Measurements from ENCODE around the gene NUBP1.
"Not testable (repeated sequence)": the region's sequence is repeated elsewhere in the genome, so short reads cannot be mapped to it uniquely, and the experiment has no call there.

NUBP1 gene

DNA sequence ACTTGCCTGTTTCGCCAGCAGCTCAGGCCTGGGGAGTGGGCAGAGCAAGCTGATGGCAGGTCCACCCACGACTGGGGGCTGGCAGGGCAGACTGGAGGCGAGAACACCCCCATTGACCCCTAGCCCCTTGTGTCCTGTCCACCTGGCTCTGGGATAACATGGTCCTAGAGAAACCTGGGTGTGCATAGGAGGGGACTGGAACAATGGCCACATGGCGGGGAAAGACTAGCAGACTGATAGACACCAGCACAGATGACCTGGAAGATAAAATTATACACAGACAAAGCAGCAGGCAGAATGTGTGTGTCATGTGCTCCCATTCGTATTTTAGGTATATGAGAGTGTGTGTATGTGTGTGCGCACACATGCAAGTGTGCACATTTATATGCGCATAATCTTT is 23.5 kb downstream of the NUBP1 start:
- TF ChIP-seq, protein P1, sequence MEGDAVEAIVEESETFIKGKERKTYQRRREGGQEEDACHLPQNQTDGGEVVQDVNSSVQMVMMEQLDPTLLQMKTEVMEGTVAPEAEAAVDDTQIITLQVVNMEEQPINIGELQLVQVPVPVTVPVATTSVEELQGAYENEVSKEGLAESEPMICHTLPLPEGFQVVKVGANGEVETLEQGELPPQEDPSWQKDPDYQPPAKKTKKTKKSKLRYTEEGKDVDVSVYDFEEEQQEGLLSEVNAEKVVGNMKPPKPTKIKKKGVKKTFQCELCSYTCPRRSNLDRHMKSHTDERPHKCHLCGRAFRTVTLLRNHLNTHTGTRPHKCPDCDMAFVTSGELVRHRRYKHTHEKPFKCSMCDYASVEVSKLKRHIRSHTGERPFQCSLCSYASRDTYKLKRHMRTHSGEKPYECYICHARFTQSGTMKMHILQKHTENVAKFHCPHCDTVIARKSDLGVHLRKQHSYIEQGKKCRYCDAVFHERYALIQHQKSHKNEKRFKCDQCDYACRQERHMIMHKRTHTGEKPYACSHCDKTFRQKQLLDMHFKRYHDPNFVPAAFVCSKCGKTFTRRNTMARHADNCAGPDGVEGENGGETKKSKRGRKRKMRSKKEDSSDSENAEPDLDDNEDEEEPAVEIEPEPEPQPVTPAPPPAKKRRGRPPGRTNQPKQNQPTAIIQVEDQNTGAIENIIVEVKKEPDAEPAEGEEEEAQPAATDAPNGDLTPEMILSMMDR (IDR thresholded peaks at IDR 0.05; ENCODE audit: extremely low read depth, insufficient read depth, missing control alignments): no peak
- DNase-seq (ENCODE audit: low spot score): no peak
- in situ Hi-C loops (cut with MboI; ENCODE audit: low pct_unique_long_range_greater_than_20kb, low sequenced_read_pairs, unreplicated experiment): no loop called here

DNA sequence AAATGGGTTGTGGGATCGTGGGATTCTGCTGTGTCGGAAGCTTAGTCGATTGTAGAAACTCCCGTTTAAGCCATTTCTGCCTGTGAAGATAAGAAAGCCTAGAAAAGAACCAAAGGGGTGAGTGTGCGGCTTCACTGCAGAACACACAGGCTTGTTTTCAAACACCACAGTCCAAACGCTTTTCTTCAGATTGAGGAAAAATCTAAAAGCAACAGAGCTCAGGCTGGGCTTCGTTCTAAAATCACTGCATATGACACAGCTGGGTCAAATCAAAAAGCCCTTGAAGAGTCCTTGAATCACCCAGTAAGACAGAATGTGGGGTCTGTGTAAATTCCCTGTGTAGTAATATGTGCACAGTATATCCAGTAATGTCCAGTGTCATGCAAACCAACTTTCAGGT is 25.7 kb downstream of the NUBP1 start:
- no peak for DNase-seq (ENCODE audit: low spot score)
- TF ChIP-seq, protein P1 (IDR thresholded peaks at IDR 0.05; ENCODE audit: extremely low read depth, insufficient read depth, missing control alignments): no peak
- in situ Hi-C loops (cut with MboI; ENCODE audit: low pct_unique_long_range_greater_than_20kb, low sequenced_read_pairs, unreplicated experiment): no loop called here

DNA sequence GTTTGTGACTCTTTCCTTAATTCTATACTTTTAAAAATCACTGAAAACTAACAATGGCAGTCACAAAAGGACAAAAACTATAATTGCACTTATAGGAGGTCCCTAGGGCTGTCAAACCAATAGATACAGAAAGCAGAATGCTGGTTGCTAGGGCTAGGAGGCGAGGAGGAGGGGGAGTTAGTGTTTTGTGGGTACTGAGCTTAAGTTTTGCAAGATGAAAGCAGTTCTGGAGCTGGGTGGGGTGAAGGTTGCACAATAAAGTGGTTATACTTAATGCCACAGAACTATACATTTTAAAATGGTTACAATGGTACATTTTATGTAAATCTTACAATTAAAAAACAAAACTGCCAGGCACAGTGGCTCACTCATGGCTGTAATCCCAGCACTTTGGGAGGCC is 27.3 kb downstream of the NUBP1 start:
- in situ Hi-C loops (cut with MboI; ENCODE audit: low pct_unique_long_range_greater_than_20kb, low sequenced_read_pairs, unreplicated experiment): no loop called here

DNA sequence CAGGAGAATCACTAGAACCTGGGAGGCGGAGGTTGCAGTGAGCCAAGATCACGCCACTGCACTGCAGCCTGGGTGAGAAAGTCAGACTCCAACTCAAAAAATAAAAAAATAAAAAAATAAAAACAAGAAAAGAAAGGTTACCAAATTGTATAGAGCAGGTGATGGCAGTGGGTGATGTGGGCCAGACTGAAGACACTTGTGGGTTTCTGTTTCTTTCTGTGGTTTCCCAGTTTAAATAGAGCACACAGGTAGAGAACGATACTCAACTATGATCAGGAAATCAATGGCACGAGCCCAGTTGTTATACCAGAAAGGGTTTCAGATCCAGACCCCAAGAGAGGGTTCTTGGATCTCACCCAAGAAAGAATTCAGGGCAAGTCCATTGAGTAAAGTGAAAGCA is 32.6 kb downstream of the NUBP1 start:
- peak; percentile 71 for DNase-seq (ENCODE audit: low spot score)
- TF ChIP-seq, protein P1 (IDR thresholded peaks at IDR 0.05; ENCODE audit: extremely low read depth, insufficient read depth, missing control alignments): no peak
- in situ Hi-C loops (cut with MboI; ENCODE audit: low pct_unique_long_range_greater_than_20kb, low sequenced_read_pairs, unreplicated experiment): no loop called here

More for the DNA sequence above, 27.3 kb downstream of the NUBP1 start:
- DNase-seq (ENCODE audit: low spot score): no peak
- TF ChIP-seq, protein P1 (IDR thresholded peaks at IDR 0.05; ENCODE audit: extremely low read depth, insufficient read depth, missing control alignments): no peak

DNA sequence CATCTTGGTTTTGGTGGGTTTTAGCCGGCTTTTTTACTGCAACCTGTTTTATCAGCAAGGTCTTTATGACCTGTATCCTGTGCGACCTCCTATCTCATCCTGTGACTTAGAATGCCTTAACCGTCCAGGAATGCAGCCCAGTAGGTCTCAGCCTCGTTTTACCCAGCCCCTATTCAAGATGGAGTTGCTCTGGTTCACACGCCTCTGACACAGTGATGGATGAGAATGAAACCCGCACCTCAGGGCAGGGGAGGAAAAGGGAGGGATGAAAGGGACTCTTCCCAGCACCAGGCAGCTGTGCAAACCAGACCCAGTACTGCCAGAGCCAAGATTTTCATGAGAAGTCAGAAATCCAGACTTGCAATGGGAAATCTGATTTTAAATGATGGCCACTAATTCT is 33.3 kb downstream of the NUBP1 start:
- in situ Hi-C loops (cut with MboI; ENCODE audit: low pct_unique_long_range_greater_than_20kb, low sequenced_read_pairs, unreplicated experiment); DNase-seq (ENCODE audit: low spot score): not testable (repeated sequence)

DNA sequence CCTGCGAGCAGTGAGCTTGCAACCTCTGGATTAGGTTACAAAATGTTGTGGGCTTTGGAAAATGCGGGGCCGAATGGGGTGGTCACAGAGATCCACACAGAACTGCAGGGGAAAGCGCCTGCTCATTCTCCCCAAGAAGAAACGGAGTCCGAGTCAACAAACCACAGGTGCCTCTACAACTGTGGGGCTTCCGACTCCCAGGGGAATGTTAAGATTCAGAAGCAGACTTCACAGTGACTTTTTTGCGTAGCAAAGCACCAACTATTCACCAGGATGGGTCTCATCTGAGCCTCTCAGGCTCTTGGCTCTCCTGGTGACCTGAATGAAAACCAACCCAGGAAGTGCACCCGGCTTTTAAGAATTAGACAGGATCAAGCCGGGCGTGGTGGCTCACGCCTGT is 33.7 kb downstream of the NUBP1 start:
- no peak for DNase-seq (ENCODE audit: low spot score)
- in situ Hi-C loops (cut with MboI; ENCODE audit: low pct_unique_long_range_greater_than_20kb, low sequenced_read_pairs, unreplicated experiment): no loop called here
- TF ChIP-seq, protein P1 (IDR thresholded peaks at IDR 0.05; ENCODE audit: extremely low read depth, insufficient read depth, missing control alignments): no peak

DNA sequence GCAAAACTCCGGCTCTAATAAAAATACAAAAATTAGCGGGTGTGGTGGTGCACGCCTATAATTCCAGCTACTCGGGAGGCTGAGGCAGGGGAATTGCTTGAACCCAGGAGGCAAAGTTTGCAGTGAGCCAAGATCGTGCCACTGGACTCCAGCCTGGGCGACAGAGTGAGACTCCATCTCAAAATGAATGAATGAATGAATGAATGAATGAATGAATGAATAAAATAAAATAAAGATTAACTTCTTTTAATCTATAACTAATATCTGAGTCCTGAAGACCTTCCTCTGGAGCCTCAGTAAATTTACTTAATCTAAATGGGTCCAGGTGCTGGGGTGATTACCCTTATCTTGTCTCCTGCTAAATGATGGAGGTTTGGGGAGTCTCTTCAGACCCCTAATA is 36.3 kb downstream of the NUBP1 start:
- DNase-seq (ENCODE audit: low spot score); in situ Hi-C loops (cut with MboI; ENCODE audit: low pct_unique_long_range_greater_than_20kb, low sequenced_read_pairs, unreplicated experiment): not testable (repeated sequence)

DNA sequence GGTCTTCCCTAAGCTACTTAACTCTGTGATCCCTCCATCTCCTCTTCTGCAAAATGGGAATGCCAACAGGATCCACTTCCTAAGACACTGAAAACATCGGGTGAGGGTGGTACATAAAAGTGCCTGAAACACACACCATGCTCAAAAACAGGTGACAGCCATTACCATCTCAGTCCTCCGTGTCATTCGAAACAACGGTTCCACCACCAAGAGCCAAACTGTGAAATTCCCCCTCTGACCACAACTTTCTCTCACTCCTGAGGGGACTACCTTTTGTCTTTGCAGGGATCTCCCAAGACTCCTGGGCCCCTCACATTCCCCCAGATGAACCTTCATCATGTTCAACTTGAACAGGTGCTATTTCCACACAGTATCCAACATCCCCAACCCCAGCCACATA is 37.0 kb downstream of the NUBP1 start:
- TF ChIP-seq, protein P1 (IDR thresholded peaks at IDR 0.05; ENCODE audit: extremely low read depth, insufficient read depth, missing control alignments): no peak
- in situ Hi-C loops (cut with MboI; ENCODE audit: low pct_unique_long_range_greater_than_20kb, low sequenced_read_pairs, unreplicated experiment): no loop called here
- no peak for DNase-seq (ENCODE audit: low spot score)

All from GM13977 (cell line).